Activated naive CD4-positive, alpha-beta T cell treated with anti-CD3 and anti-CD28 coated beads, Interleukin-2, amount 50 U/mL, for 24 hours (primary cell): Measurements from ENCODE around the gene MFSD12.
A peak's percentile ranks its signal among the peaks of the same experiment; 100 is the strongest.
"Not testable (repeated sequence)": the region's sequence is repeated elsewhere in the genome, so short reads cannot be mapped to it uniquely, and the experiment has no call there.

Experiments
- H3K27ac Mint-ChIP-seq: one replicate; pipeline ENCODE4 v1.8.0; 2021; ENCODE audit warnings: mild to moderate bottlenecking, mixed read lengths
- H3K27me3 Mint-ChIP-seq: one replicate; pipeline ENCODE4 v1.8.0; 2021; ENCODE audit warnings: mixed read lengths
- H3K36me3 Mint-ChIP-seq: one replicate; pipeline ENCODE4 v1.8.0; 2021; ENCODE audit warnings: mixed read lengths
- H3K4me1 Mint-ChIP-seq: one replicate; pipeline ENCODE4 v1.8.0; 2021; ENCODE audit warnings: mixed read lengths
- H3K4me3 Mint-ChIP-seq: one replicate; pipeline ENCODE4 v1.8.0; 2021; ENCODE audit warnings: mild to moderate bottlenecking, mixed read lengths
- H3K9me3 Mint-ChIP-seq: one replicate; pipeline ENCODE4 v1.8.0; 2021; ENCODE audit warnings: mixed read lengths

MFSD12 gene

GRCh38 chr19:3573858-3574637 is 16.7 kb upstream of the MFSD12 start:
- no peaks in the 10 kb centered on the region for H3K27me3 Mint-ChIP-seq
- peak overlapping the region; percentile 84 for H3K4me3 Mint-ChIP-seq
- H3K9me3 Mint-ChIP-seq = no peaks in the 10 kb centered on the region
- peaks cover 8% of the 10 kb centered on the region for H3K4me1 Mint-ChIP-seq
- H3K36me3 Mint-ChIP-seq = peaks cover 5% of the 10 kb centered on the region
- peak overlapping the region; percentile 77 for H3K27ac Mint-ChIP-seq

GRCh38 chr19:3573162-3573857 is 15.9 kb upstream of the MFSD12 start:
- H3K27ac Mint-ChIP-seq = no peak overlapping the region
- no peaks in the 10 kb centered on the region for H3K9me3 Mint-ChIP-seq
- H3K4me3 Mint-ChIP-seq = peak overlapping the region; percentile 84
- H3K36me3 Mint-ChIP-seq = peaks cover 5% of the 10 kb centered on the region
- peaks cover 8% of the 10 kb centered on the region for H3K4me1 Mint-ChIP-seq
- no peaks in the 10 kb centered on the region for H3K27me3 Mint-ChIP-seq

GRCh38 chr19:3572855-3573161 is 15.4 kb upstream of the MFSD12 start, which contains the start of gene HMG20B:
Gene HMG20B, plus strand, starts transcription at chr19:3572944. Its CDS starts 366 bp downstream, at chr19:3573310.
- Mint-ChIP-seq H3K27me3 (no peaks in the 10 kb centered on the region), H3K36me3 (peaks cover 5% of the 10 kb centered on the region), H3K9me3 (no peaks in the 10 kb centered on the region), H3K4me1 (peaks cover 8% of the 10 kb centered on the region), H3K4me3 (peak within 1 kb of the TSS; percentile 84), H3K27ac (peak within 1 kb of the TSS; percentile 63)

- Mint-ChIP-seq H3K4me1 (peaks cover 8% of the 10 kb centered on the region), H3K9me3 (no peaks in the 10 kb centered on the region), H3K27ac (peak overlapping the region; percentile 63), H3K27me3 (no peaks in the 10 kb centered on the region), H3K36me3 (peaks cover 5% of the 10 kb centered on the region), H3K4me3 (peak overlapping the region; percentile 84)
Observed at GRCh38 chr19:3572132-3572854, 14.9 kb upstream of the MFSD12 start.

GRCh38 chr19:3570606-3571011 is 13.2 kb upstream of the MFSD12 start:
- peaks cover 8% of the 10 kb centered on the region for H3K4me1 Mint-ChIP-seq
- H3K27ac Mint-ChIP-seq = no peak overlapping the region
- no peaks in the 10 kb centered on the region for H3K9me3 Mint-ChIP-seq
- H3K4me3 Mint-ChIP-seq = no peak overlapping the region
- no peaks in the 10 kb centered on the region for H3K27me3 Mint-ChIP-seq
- peaks cover 5% of the 10 kb centered on the region for H3K36me3 Mint-ChIP-seq

GRCh38 chr19:3570042-3570441 is 12.7 kb upstream of the MFSD12 start:
- not testable (repeated sequence) for H3K4me3 Mint-ChIP-seq, H3K36me3 Mint-ChIP-seq, H3K4me1 Mint-ChIP-seq, H3K9me3 Mint-ChIP-seq, H3K27ac Mint-ChIP-seq, H3K27me3 Mint-ChIP-seq

GRCh38 chr19:3565139-3565538 is 7.8 kb upstream of the MFSD12 start:
- no peaks in the 10 kb centered on the region for H3K27me3 Mint-ChIP-seq

GRCh38 chr19:3563709-3564524 is 6.5 kb upstream of the MFSD12 start:
- H3K9me3 Mint-ChIP-seq = no peaks in the 10 kb centered on the region
- H3K27me3 Mint-ChIP-seq = no peaks in the 10 kb centered on the region
- no peak overlapping the region for H3K4me3 Mint-ChIP-seq
- H3K4me1 Mint-ChIP-seq = no peaks in the 10 kb centered on the region
- H3K27ac Mint-ChIP-seq = no peak overlapping the region
- H3K36me3 Mint-ChIP-seq = no peaks in the 10 kb centered on the region

More at GRCh38 chr19:3565139-3565538, 7.8 kb upstream of the MFSD12 start:
- H3K4me1 Mint-ChIP-seq = no peaks in the 10 kb centered on the region
- H3K36me3 Mint-ChIP-seq = no peaks in the 10 kb centered on the region
- H3K4me3 Mint-ChIP-seq = no peak overlapping the region
- H3K27ac Mint-ChIP-seq = no peak overlapping the region
- no peaks in the 10 kb centered on the region for H3K9me3 Mint-ChIP-seq

GRCh38 chr19:3556978-3557460 is 367 bp downstream of the MFSD12 start:
- H3K4me1 Mint-ChIP-seq = peaks cover 35% of the 10 kb centered on the region

GRCh38 chr19:3556423-3556977 is 886 bp downstream of the MFSD12 start:
- Mint-ChIP-seq H3K4me1 (peaks cover 39% of the 10 kb centered on the region), H3K27me3 (no peaks in the 10 kb centered on the region), H3K9me3 (no peaks in the 10 kb centered on the region), H3K4me3 (peak overlapping the region; percentile 97), H3K27ac (peak overlapping the region; percentile 96), H3K36me3 (no peaks in the 10 kb centered on the region)

More at GRCh38 chr19:3556978-3557460, 367 bp downstream of the MFSD12 start:
- Mint-ChIP-seq H3K27me3 (no peaks in the 10 kb centered on the region), H3K9me3 (no peaks in the 10 kb centered on the region), H3K27ac (peak overlapping the region; percentile 96), H3K36me3 (no peaks in the 10 kb centered on the region), H3K4me3 (peak overlapping the region; percentile 97)

- Mint-ChIP-seq H3K4me3 (peak overlapping the region; percentile 97), H3K36me3 (no peaks in the 10 kb centered on the region), H3K27ac (peak overlapping the region; percentile 96), H3K27me3 (no peaks in the 10 kb centered on the region), H3K4me1 (peaks cover 41% of the 10 kb centered on the region), H3K9me3 (no peaks in the 10 kb centered on the region)
Observed at GRCh38 chr19:3555653-3556422, 1.5 kb downstream of the MFSD12 start.

GRCh38 chr19:3554254-3555083 is 2.9 kb downstream of the MFSD12 start:
- no peaks in the 10 kb centered on the region for H3K36me3 Mint-ChIP-seq

GRCh38 chr19:3551792-3552095 is 5.6 kb downstream of the MFSD12 start:
- H3K27me3 Mint-ChIP-seq = no peaks in the 10 kb centered on the region
- H3K4me1 Mint-ChIP-seq = peaks cover 34% of the 10 kb centered on the region
- no peaks in the 10 kb centered on the region for H3K36me3 Mint-ChIP-seq
- H3K4me3 Mint-ChIP-seq = no peak overlapping the region
- H3K9me3 Mint-ChIP-seq = no peaks in the 10 kb centered on the region
- H3K27ac Mint-ChIP-seq = peak overlapping the region; percentile 51

More at GRCh38 chr19:3554254-3555083, 2.9 kb downstream of the MFSD12 start:
- peak overlapping the region; percentile 87 for H3K27ac Mint-ChIP-seq
- peak overlapping the region; percentile 97 for H3K4me3 Mint-ChIP-seq
- no peaks in the 10 kb centered on the region for H3K27me3 Mint-ChIP-seq
- no peaks in the 10 kb centered on the region for H3K9me3 Mint-ChIP-seq
- H3K4me1 Mint-ChIP-seq = peaks cover 41% of the 10 kb centered on the region
